ENCODE data around the gene ZBTB49.

- TF ChIP-seq, protein P1, sequence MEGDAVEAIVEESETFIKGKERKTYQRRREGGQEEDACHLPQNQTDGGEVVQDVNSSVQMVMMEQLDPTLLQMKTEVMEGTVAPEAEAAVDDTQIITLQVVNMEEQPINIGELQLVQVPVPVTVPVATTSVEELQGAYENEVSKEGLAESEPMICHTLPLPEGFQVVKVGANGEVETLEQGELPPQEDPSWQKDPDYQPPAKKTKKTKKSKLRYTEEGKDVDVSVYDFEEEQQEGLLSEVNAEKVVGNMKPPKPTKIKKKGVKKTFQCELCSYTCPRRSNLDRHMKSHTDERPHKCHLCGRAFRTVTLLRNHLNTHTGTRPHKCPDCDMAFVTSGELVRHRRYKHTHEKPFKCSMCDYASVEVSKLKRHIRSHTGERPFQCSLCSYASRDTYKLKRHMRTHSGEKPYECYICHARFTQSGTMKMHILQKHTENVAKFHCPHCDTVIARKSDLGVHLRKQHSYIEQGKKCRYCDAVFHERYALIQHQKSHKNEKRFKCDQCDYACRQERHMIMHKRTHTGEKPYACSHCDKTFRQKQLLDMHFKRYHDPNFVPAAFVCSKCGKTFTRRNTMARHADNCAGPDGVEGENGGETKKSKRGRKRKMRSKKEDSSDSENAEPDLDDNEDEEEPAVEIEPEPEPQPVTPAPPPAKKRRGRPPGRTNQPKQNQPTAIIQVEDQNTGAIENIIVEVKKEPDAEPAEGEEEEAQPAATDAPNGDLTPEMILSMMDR (IDR thresholded peaks at IDR 0.05; ENCODE audit: extremely low read depth in 1 of 2, insufficient read depth in 1 of 2, low read depth in 1 of 2, low read length in 2 of 2), result no peak
- TF ChIP-seq EZH2 (IDR thresholded peaks at IDR 0.05; ENCODE audit: borderline replicate concordance, low read depth, low read length, severe bottlenecking) (no peak), POLR2A (IDR thresholded peaks at IDR 0.05; ENCODE audit: low read depth, low read length) (no peak)
Observed at GRCh38 chr4:4338210-4339001, 48.4 kb downstream of the ZBTB49 start.

Measured in endothelial cell of umbilical vein (primary cell).